ENCODE results near the gene HSD17B12.

Gene HSD17B12

DNA sequence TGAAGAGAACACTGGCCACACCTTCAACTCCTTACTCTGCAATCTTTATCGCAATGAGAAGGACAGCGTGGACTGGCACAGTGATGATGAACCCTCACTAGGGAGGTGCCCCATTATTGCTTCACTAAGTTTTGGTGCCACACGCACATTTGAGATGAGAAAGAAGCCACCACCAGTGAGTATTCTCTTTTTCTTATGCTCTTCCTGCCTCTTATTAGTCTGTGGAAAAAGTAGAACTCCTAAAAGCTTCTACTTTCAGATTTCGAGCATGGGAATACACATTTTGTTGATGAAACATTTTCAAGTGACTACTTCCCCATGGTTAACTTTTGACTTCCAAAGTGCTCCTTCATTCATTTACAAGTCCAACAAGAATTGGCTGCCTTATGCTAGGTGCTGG, 221.0 kb downstream of the HSD17B12 start:
- FAIRE-seq (no peak), DNase-seq (ENCODE audit: insufficient read length, low spot score) (no peak)

DNA sequence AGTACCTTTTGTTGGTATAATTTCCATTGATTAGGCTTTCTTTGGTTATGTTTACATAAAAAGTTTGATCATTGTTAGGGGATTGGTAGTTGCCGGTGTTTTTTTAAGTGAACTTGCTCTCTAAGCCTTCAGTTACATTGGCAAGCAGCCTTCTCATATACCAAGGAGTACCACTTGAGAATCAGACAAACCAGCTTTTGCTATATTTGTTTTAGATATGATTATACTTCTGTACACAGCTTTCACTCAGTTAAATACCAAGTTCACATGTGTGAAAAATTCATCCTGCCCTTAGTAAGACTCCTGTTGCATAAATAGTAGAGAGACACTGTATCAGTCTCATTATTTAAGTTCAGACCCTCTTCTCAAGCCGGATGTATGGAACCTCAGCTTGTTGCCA, 222.5 kb downstream of the HSD17B12 start:
- TF ChIP-seq, protein P1, sequence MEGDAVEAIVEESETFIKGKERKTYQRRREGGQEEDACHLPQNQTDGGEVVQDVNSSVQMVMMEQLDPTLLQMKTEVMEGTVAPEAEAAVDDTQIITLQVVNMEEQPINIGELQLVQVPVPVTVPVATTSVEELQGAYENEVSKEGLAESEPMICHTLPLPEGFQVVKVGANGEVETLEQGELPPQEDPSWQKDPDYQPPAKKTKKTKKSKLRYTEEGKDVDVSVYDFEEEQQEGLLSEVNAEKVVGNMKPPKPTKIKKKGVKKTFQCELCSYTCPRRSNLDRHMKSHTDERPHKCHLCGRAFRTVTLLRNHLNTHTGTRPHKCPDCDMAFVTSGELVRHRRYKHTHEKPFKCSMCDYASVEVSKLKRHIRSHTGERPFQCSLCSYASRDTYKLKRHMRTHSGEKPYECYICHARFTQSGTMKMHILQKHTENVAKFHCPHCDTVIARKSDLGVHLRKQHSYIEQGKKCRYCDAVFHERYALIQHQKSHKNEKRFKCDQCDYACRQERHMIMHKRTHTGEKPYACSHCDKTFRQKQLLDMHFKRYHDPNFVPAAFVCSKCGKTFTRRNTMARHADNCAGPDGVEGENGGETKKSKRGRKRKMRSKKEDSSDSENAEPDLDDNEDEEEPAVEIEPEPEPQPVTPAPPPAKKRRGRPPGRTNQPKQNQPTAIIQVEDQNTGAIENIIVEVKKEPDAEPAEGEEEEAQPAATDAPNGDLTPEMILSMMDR (IDR thresholded peaks at IDR 0.05; ENCODE audit: insufficient read depth, missing control alignments): no peak

More for the DNA sequence above, 221.0 kb downstream of the HSD17B12 start:
- TF ChIP-seq, protein P1 (IDR thresholded peaks at IDR 0.05; ENCODE audit: insufficient read depth, missing control alignments): no peak

DNA sequence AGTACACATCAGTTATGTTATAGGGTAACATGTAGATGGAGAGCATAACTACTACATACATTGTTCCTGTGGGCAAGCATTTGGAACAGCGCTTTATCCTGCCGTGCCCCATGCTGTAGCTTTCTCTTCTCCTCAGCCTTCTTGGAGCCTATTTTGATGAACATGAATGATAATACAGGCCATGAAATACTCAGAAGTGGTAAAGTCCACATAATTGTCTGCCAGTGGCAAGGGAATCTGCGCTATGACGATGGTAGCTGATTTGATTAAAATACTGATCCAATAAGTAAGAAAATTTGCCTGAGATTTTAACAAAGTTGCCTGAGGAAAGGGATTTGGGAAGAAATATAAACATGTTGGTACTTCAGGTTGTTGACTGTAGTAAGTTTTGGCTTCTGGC, 223.4 kb downstream of the HSD17B12 start:
- TF ChIP-seq, protein P1 (IDR thresholded peaks at IDR 0.05; ENCODE audit: insufficient read depth, missing control alignments): no peak
- FAIRE-seq (no peak), DNase-seq (ENCODE audit: insufficient read length, low spot score) (no peak)

More for the DNA sequence above, 222.5 kb downstream of the HSD17B12 start:
- no peak for FAIRE-seq
- DNase-seq (ENCODE audit: insufficient read length, low spot score): no peak

DNA sequence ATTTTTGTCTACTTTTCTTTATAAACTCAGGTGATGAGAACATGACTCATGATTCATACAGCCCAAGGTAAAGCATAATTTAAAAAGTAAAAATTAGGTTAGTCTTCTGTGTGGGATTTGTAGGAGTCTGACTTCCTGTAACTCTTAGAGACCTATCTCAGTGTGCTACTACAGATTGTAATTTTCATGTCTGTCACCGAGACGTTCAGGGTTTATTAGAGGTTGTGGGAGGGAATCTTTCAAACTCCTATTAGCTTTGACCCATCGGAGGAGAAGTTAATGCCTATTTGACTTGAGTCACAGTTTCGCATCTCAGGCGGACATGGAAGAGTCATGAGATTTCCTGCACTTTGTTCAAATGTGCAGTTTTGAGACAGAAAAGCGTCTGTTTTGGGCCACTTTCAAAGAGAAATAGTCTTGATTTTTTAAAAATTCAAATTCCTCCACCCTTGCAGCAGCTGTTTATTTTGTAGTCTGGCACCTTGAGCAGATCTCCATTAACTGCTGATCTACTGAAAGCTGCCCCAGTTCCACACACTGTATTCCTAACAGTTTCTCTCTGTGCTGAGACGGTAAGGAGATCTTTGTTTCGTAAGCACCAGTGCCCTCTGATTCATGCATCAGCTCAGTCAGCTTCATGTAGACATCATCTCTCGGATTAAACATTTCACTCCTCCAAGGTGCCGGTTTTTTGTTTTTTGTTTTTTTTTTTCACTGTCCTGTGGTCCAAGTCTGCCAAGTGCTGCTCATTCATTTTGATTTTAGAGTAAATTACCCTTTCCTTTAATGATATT, 224.4 kb downstream of the HSD17B12 start:
- DNase-seq (ENCODE audit: insufficient read length, low spot score): no peak
- TF ChIP-seq, protein P1 (IDR thresholded peaks at IDR 0.05; ENCODE audit: insufficient read depth, missing control alignments): no peak
- FAIRE-seq: no peak

DNA sequence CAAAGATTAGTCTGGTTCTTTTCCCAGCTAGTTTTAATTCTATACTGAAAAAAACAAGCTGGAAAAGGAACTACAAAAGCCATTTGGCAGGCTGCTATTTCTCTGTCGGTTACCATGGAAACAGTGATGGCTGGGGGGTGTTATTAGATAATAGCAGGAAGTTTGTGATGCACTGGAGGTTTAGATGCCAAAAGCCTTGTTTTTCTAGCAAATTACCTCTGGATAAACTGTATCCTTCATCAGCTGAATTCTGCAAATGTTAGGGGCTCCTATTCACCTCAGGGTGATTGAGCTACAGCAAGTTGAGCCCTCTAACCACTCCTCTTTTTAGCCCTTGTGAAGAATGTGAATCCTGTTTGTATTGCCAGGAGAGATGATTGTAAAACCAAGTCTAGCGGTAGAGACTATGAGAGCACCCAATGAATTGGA, 225.3 kb downstream of the HSD17B12 start:
- TF ChIP-seq, protein P1 (IDR thresholded peaks at IDR 0.05; ENCODE audit: insufficient read depth, missing control alignments): no peak
- DNase-seq (ENCODE audit: insufficient read length, low spot score) (no peak), FAIRE-seq (no peak)
